CD4-positive, alpha-beta T cell treated with Interleukin-1 beta for 1 hour (primary cell): ENCODE data around the gene NTM.
"Not testable (repeated sequence)": the region's sequence is repeated elsewhere in the genome, so short reads cannot be mapped to it uniquely, and the experiment has no call there.

Source experiments
- DNase-seq, 2 donors: peaks; one replicate each; pipeline ENCODE4 v3.0.0-alpha.2; 2020 to 2022

Gene NTM

DNA sequence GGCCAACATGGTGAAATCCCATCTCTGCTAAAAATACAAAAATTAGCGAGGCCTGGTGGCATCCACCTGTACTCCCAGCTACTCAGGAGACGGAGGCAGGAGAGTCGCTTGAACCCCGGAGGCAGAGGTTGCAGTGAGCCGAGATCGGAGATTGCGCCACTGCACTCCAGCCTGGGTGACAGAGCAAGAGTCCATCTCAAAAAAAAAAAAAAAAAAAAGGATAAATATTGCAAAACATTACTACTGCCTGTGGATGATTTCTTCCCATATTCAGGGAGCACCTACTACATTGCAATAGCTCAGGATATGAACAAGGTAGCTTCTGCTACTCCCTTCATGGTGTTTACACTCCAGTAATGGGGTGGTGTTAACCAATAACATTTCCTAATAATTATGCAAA lies 980.6 kb downstream of the NTM start:
- DNase-seq: no peak

- DNase-seq: no peak
Observed at GRCh38 chr11:132352497-132352896, 982.1 kb downstream of the NTM start.

GRCh38 chr11:132353255-132353654 lies 982.8 kb downstream of the NTM start:
- DNase-seq: no peak

GRCh38 chr11:132357811-132358572 lies 987.6 kb downstream of the NTM start:
- no peak for DNase-seq

- no peak for DNase-seq
Observed at GRCh38 chr11:132358573-132358953, 988.1 kb downstream of the NTM start.

- DNase-seq: no peak
Observed at GRCh38 chr11:132361011-132361550, 990.7 kb downstream of the NTM start.

DNA sequence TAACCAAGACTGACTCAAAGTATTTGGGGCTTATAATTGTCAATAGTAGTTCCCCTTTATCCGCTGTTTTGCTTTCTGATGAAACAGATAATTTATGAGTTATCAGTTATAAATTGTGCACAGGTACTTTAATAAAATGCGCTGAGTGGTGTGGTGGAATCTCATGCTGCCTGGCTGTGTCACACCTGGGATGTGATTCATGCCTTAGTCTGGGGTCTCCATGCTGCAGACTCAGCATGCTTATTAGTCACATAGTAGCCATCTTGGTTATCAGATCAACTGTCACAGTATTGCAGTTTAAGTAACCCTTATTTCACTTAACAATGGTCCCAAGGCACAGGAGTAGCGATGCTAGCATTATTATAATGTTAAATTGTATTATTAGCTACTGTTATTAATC lies 995.2 kb downstream of the NTM start:
- DNase-seq: no peak

DNA sequence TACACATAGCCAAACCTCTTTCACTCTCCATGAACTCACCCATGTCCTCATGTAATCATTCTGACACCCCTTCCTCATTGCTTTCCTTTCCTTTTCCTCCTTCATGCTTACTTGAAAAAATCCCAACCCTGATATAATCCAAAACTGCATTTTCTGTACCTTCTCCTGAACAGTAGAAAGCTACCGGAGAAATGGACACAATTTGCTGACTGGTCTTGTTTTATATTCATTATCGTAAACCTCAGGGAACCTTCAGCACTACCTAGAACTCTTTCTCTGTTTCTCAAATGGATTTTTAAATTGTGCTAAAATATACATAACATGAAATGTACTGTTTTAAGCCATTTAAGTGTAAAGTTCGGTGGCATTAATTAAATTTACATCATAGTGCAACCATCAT lies 996.9 kb downstream of the NTM start:
- DNase-seq: no peak

DNA sequence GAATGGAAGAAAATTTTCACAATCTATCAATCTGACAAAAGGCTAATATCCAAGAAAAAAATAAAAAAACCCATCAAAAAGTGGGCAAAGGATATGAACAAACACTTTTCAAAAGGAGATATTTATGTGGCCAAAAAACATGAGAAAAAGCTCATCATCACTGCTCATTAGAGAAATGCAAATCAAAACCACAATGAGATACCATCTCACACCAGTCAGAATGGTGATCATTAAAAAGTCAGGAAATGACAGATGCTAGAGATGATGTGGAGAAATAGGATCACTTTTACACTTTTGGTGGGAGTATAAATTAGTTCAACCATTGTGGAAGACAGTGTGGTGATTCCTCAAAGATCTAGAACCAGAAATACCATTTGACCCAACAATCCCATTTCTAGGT lies 999.7 kb downstream of the NTM start:
- not testable (repeated sequence) for DNase-seq

- no peak for DNase-seq
Observed at GRCh38 chr11:132373405-132374143, 1003.2 kb downstream of the NTM start.

DNA sequence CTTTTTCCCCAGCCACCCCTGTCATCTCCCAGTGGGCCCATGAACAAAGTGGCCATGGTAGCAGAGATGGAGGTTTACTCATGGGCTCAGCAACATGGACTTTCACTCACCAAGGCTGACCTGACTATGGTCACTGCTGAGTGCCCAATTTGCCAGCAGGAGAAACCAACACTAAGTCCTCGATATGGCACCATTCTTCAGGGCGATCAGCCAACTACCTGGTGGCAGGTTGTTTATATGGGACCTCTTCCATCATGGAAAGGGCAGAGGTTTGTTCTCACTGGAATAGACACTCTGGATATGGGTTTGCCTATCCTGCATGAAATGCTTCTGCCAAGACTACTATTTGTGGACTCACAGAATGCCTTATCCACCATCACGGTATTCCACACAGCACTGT lies 1009.1 kb downstream of the NTM start:
- no peak for DNase-seq
